ENCODE data around the gene RFT1. TPM values are rescaled to one million over a fixed set of nuclear protein-coding genes. Genes with fewer than 3 reads are reported as not detected.
A peak's percentile ranks its signal among the peaks of the same experiment; 100 is the strongest.

Gene RFT1
- total and polyA plus RNA-seq, 2 of the 13 experiments (the other 11 are each of a cell fraction or from before 2014, with no cell fraction given) = 23.2 to 37.0 TPM

DNA sequence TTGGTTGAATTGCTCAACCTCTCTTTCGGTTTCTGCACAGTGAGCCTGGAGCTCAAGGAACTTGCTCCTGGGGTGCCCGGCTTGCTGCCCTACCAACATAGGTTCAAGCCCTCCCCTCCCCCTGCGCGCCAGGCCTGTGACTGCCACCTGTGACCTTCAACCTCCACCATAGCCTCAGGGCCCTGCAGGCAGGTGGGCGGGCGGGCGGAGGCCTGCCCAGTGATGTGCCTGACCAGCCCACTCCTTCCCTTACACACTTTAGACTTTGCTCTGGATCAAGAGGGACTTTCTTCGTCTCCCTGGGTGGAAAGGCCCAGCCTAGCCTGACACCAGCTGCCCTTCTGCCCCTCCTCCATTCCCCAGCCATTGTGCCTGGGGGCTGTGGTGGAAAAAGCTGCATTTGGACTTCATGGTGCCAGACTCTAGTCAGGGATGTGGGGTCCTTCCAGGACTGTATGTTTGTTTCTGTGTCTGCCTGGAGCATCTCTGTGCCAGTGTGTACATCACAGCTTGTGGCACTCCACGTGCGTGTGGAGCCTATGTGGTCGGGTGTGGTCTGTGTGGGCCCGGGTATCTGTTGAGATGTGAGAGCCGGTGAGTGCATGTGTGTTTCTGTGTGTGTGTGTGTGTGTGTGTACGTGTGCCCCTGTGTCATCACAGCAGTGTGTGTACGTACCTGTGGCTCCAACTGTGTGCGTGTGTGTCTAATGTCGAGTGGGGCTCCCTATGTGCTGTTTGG is 40.3 kb upstream of the RFT1 start (continued):
- TF ChIP-seq, protein P1, sequence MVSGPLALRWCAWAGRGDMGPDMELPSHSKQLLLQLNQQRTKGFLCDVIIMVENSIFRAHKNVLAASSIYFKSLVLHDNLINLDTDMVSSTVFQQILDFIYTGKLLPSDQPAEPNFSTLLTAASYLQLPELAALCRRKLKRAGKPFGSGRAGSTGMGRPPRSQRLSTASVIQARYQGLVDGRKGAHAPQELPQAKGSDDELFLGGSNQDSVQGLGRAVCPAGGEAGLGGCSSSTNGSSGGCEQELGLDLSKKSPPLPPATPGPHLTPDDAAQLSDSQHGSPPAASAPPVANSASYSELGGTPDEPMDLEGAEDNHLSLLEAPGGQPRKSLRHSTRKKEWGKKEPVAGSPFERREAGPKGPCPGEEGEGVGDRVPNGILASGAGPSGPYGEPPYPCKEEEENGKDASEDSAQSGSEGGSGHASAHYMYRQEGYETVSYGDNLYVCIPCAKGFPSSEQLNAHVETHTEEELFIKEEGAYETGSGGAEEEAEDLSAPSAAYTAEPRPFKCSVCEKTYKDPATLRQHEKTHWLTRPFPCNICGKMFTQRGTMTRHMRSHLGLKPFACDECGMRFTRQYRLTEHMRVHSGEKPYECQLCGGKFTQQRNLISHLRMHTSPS (CRISPR knock-in tag; IDR thresholded peaks at IDR 0.05; ENCODE audit: low read depth) = peak; percentile 93
- no peak for TF ChIP-seq ZSCAN9 (CRISPR knock-in tag; IDR thresholded peaks at IDR 0.05; ENCODE audit: borderline replicate concordance)
- TF ChIP-seq AGO2 (optimal IDR thresholded peaks at IDR 0.05; ENCODE audit: low read depth, low read length) = peak; percentile 65
- TF ChIP-seq KDM5A (IDR thresholded peaks at IDR 0.05; ENCODE audit: borderline replicate concordance, low read length) = no peak
- no peak for TF ChIP-seq MYNN (CRISPR knock-in tag; IDR thresholded peaks at IDR 0.05; ENCODE audit: low read depth)
- TF ChIP-seq, protein P2, sequence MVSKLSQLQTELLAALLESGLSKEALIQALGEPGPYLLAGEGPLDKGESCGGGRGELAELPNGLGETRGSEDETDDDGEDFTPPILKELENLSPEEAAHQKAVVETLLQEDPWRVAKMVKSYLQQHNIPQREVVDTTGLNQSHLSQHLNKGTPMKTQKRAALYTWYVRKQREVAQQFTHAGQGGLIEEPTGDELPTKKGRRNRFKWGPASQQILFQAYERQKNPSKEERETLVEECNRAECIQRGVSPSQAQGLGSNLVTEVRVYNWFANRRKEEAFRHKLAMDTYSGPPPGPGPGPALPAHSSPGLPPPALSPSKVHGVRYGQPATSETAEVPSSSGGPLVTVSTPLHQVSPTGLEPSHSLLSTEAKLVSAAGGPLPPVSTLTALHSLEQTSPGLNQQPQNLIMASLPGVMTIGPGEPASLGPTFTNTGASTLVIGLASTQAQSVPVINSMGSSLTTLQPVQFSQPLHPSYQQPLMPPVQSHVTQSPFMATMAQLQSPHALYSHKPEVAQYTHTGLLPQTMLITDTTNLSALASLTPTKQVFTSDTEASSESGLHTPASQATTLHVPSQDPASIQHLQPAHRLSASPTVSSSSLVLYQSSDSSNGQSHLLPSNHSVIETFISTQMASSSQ (IDR thresholded peaks at IDR 0.05; ENCODE audit: low read depth) = no peak
- TF ChIP-seq, protein P2 (CRISPR knock-in tag; IDR thresholded peaks at IDR 0.05; ENCODE audit: borderline replicate concordance) = peak; percentile 43
- no peak for TF ChIP-seq MEIS1 (CRISPR knock-in tag; IDR thresholded peaks at IDR 0.05; ENCODE audit: borderline replicate concordance)
- TF ChIP-seq CREB1 (IDR thresholded peaks at IDR 0.05) = no peak
- TF ChIP-seq CREB1 (CRISPR knock-in tag; IDR thresholded peaks at IDR 0.05) = no peak
- no peak for TF ChIP-seq ZNF33B (CRISPR knock-in tag; IDR thresholded peaks at IDR 0.05)
- TF ChIP-seq, protein P3, sequence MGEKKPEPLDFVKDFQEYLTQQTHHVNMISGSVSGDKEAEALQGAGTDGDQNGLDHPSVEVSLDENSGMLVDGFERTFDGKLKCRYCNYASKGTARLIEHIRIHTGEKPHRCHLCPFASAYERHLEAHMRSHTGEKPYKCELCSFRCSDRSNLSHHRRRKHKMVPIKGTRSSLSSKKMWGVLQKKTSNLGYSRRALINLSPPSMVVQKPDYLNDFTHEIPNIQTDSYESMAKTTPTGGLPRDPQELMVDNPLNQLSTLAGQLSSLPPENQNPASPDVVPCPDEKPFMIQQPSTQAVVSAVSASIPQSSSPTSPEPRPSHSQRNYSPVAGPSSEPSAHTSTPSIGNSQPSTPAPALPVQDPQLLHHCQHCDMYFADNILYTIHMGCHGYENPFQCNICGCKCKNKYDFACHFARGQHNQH (CRISPR knock-in tag; IDR thresholded peaks at IDR 0.05) = no peak; the same call in 1 of the 2 replicates
- no peak for TF ChIP-seq NFYC (CRISPR knock-in tag; IDR thresholded peaks at IDR 0.05)
- TF ChIP-seq, protein P4, sequence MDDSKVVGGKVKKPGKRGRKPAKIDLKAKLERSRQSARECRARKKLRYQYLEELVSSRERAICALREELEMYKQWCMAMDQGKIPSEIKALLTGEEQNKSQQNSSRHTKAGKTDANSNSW (CRISPR knock-in tag; IDR thresholded peaks at IDR 0.05; ENCODE audit: borderline replicate concordance) = no peak
- TF ChIP-seq GTF3A (CRISPR knock-in tag; conservative IDR thresholded peaks at IDR 0.05) = no peak
- TF ChIP-seq, protein P5, sequence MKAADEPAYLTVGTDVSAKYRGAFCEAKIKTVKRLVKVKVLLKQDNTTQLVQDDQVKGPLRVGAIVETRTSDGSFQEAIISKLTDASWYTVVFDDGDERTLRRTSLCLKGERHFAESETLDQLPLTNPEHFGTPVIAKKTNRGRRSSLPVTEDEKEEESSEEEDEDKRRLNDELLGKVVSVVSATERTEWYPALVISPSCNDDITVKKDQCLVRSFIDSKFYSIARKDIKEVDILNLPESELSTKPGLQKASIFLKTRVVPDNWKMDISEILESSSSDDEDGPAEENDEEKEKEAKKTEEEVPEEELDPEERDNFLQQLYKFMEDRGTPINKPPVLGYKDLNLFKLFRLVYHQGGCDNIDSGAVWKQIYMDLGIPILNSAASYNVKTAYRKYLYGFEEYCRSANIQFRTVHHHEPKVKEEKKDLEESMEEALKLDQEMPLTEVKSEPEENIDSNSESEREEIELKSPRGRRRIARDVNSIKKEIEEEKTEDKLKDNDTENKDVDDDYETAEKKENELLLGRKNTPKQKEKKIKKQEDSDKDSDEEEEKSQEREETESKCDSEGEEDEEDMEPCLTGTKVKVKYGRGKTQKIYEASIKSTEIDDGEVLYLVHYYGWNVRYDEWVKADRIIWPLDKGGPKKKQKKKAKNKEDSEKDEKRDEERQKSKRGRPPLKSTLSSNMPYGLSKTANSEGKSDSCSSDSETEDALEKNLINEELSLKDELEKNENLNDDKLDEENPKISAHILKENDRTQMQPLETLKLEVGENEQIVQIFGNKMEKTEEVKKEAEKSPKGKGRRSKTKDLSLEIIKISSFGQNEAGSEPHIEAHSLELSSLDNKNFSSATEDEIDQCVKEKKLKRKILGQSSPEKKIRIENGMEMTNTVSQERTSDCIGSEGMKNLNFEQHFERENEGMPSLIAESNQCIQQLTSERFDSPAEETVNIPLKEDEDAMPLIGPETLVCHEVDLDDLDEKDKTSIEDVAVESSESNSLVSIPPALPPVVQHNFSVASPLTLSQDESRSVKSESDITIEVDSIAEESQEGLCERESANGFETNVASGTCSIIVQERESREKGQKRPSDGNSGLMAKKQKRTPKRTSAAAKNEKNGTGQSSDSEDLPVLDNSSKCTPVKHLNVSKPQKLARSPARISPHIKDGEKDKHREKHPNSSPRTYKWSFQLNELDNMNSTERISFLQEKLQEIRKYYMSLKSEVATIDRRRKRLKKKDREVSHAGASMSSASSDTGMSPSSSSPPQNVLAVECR (CRISPR knock-in tag; IDR thresholded peaks at IDR 0.05; ENCODE audit: borderline replicate concordance) = no peak; the same call in 1 of the 2 replicates
- TF ChIP-seq CBX2 (IDR thresholded peaks at IDR 0.05; ENCODE audit: low read depth, low read length) = no peak
- TF ChIP-seq CBX2 (CRISPR knock-in tag; IDR thresholded peaks at IDR 0.05; ENCODE audit: low read depth) = no peak
